ENCODE data around the gene HLA-DOB.

DNA sequence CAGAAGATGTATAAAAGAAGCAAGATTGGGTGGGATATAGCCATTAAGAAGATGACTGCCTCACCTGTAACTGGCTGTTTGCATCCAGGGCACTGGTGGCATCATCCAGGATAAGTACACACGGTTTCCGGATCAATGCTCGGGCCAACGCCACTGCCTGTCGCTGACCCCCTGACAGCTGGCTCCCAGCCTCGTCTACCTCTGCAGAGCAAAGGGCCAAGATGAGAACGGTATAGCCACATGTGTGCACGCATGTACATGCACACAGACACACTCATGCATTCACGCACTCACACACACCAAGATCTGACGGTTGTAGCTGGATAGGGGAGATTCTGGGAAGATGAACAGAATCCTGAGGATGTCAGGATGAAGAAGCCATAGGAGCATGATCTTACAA lies 30.2 kb upstream of the HLA-DOB start:
- TF ChIP-seq EP300 (IDR thresholded peaks at IDR 0.05; ENCODE audit: borderline replicate concordance in 1 of 2, control insufficient read depth in 1 of 2, low read depth in 2 of 2, low read length in 2 of 2) = no peak
- TF ChIP-seq CHD4 (IDR thresholded peaks at IDR 0.05) = no peak
- TF ChIP-seq ASH2L (IDR thresholded peaks at IDR 0.05; ENCODE audit: borderline replicate concordance, low read depth) = no peak
- TF ChIP-seq KDM1A (IDR thresholded peaks at IDR 0.05; ENCODE audit: borderline replicate concordance) = no peak
- TF ChIP-seq EZH2 (IDR thresholded peaks at IDR 0.05; ENCODE audit: borderline replicate concordance, control insufficient read depth, low read depth, low read length) = no peak
- TF ChIP-seq, protein P1, sequence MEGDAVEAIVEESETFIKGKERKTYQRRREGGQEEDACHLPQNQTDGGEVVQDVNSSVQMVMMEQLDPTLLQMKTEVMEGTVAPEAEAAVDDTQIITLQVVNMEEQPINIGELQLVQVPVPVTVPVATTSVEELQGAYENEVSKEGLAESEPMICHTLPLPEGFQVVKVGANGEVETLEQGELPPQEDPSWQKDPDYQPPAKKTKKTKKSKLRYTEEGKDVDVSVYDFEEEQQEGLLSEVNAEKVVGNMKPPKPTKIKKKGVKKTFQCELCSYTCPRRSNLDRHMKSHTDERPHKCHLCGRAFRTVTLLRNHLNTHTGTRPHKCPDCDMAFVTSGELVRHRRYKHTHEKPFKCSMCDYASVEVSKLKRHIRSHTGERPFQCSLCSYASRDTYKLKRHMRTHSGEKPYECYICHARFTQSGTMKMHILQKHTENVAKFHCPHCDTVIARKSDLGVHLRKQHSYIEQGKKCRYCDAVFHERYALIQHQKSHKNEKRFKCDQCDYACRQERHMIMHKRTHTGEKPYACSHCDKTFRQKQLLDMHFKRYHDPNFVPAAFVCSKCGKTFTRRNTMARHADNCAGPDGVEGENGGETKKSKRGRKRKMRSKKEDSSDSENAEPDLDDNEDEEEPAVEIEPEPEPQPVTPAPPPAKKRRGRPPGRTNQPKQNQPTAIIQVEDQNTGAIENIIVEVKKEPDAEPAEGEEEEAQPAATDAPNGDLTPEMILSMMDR (IDR thresholded peaks at IDR 0.05 in 2 of 3, conservative IDR thresholded peaks at IDR 0.05 in 1 of 3; ENCODE audit: control insufficient read depth in 2 of 3, extremely low read depth in 1 of 3, insufficient read depth in 1 of 3, low read depth in 3 of 3, low read length in 3 of 3) = no peak
- no peak for TF ChIP-seq RAD51 (IDR thresholded peaks at IDR 0.05)

Data from GM12878 (cell line).